Breast epithelium (tissue), 3 donors: Measurements from ENCODE around the gene RGS9.

Source experiments
- POLR2A ChIP-seq: fragments of 450-650 bp; IDR thresholded peaks from one replicate; pipeline ENCODE4 v1.6.1; 2016; ENCODE audit warnings: antibody characterized with exemption, mild to moderate bottlenecking, moderate library complexity
- POLR2AphosphoS5 ChIP-seq, 3 donors: sonication (generic); formaldehyde crosslinking; IDR thresholded peaks; one replicate each; pipeline ENCODE4 v1.6.1; 2017; ENCODE audit warnings: antibody characterized with exemption in 3 of 3
- TF ChIP-seq, protein P1 (sequence below), 3 donors: fragments of 450-650 bp; IDR thresholded peaks; one replicate each; pipeline ENCODE4 v1.5.1; 2016 to 2017; ENCODE audit warnings: antibody characterized with exemption in 3 of 3, mild to moderate bottlenecking in 3 of 3, moderate library complexity in 3 of 3

- TF ChIP-seq, protein P1, sequence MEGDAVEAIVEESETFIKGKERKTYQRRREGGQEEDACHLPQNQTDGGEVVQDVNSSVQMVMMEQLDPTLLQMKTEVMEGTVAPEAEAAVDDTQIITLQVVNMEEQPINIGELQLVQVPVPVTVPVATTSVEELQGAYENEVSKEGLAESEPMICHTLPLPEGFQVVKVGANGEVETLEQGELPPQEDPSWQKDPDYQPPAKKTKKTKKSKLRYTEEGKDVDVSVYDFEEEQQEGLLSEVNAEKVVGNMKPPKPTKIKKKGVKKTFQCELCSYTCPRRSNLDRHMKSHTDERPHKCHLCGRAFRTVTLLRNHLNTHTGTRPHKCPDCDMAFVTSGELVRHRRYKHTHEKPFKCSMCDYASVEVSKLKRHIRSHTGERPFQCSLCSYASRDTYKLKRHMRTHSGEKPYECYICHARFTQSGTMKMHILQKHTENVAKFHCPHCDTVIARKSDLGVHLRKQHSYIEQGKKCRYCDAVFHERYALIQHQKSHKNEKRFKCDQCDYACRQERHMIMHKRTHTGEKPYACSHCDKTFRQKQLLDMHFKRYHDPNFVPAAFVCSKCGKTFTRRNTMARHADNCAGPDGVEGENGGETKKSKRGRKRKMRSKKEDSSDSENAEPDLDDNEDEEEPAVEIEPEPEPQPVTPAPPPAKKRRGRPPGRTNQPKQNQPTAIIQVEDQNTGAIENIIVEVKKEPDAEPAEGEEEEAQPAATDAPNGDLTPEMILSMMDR (IDR thresholded peaks at IDR 0.05) = no peak
- no peak for TF ChIP-seq POLR2A
- TF ChIP-seq POLR2AphosphoS5 (IDR thresholded peaks at IDR 0.05) = no peak
These were observed 2.1 kb downstream of the RGS9 start for GRCh38 chr17:65139101-65139764.
